Glutamatergic neuron (in vitro differentiated cells): ENCODE results near the gene PLEKHA6. TPM values are rescaled to one million over a fixed set of nuclear protein-coding genes. Genes with fewer than 3 reads are reported as not detected.

Experiments used
- DNase-seq: peaks from one replicate; pipeline ENCODE4 v3.0.0; 2022
- H3K27ac Mint-ChIP-seq: one replicate; pipeline ENCODE4 v1.8.0; 2020; ENCODE audit warnings: mild to moderate bottlenecking, mixed read lengths, inconsistent platforms; ENCODE audit not compliant: unreplicated experiment
- H3K27me3 Mint-ChIP-seq: one replicate; pipeline ENCODE4 v1.8.0; 2020; ENCODE audit warnings: mild to moderate bottlenecking, moderate library complexity, mixed read lengths, inconsistent platforms; ENCODE audit not compliant: unreplicated experiment
- H3K36me3 Mint-ChIP-seq: one replicate; pipeline ENCODE4 v1.8.0; 2020; ENCODE audit warnings: mild to moderate bottlenecking, mixed read lengths, inconsistent platforms; ENCODE audit not compliant: unreplicated experiment
- H3K4me1 Mint-ChIP-seq: one replicate; pipeline ENCODE4 v1.8.0; 2020; ENCODE audit warnings: mild to moderate bottlenecking, low read depth, mixed read lengths, inconsistent platforms; ENCODE audit not compliant: unreplicated experiment
- H3K4me3 Mint-ChIP-seq: one replicate; pipeline ENCODE4 v1.8.0; 2020; ENCODE audit warnings: mild to moderate bottlenecking, mixed read lengths, inconsistent platforms; ENCODE audit not compliant: unreplicated experiment
- H3K9me3 Mint-ChIP-seq: one replicate; pipeline ENCODE4 v1.8.0; 2020; ENCODE audit warnings: mild to moderate bottlenecking, moderate library complexity, mixed read lengths, inconsistent platforms; ENCODE audit not compliant: unreplicated experiment
- CTCF ChIP-seq: fragments of 200-600 bp; sonication (generic); IDR thresholded peaks from one replicate; pipeline ENCODE4 v1.5.0; 2021; ENCODE audit not compliant: partially characterized antibody, unreplicated experiment
- total RNA-seq: library from RNA; stranded (reverse); fragmentation: NEBNext Ultra II Directional; extraction: Animal tissue kit (Norgen Biotek cat#: 25700); gene quantifications from one replicate; pipeline ENCODE4 v1.2.1, GENCODE V29; 2021; ENCODE audit not compliant: unreplicated experiment

Gene PLEKHA6
- total RNA-seq, 1 donor from 2014 or later, result 72.7 TPM

DNA sequence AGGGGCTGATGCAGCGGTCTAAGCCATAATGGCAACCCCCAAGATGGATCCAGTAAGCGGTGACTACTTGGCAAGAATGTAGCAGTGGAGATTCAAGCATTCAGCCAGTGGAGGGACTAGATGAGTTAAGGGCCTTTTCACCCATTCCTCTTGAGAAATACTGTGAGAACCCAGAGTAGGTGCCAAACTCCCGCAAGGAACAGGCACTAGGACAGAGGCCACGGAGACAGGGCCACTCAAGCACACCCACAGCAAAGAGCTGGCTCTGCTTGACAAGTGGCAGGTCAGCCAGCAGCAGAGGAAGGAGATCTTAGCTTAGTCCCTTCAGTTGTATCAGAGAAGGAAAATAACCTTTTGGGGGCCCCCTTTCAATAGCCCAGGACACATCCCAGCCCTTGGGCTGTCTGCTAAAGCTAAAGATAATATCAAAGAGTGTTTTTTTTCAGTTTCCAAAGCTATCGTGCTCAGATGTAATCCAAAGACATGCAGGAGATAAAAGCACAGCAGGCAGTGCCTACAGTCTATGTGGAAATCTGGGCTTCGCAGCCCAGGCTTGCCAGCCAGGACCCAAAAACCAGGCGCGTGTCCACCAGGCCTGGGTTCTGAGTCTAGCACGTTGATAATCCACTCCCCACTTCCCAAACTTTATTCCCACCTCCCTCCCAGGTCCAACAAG lies 83.9 kb downstream of the PLEKHA6 start:
- peaks cover 32% of the 10 kb centered on the region for H3K4me1 Mint-ChIP-seq
- H3K4me3 Mint-ChIP-seq, result no peak overlapping the region
- H3K27me3 Mint-ChIP-seq, result peaks cover 6% of the 10 kb centered on the region
- peak overlapping the region; percentile 53 for H3K27ac Mint-ChIP-seq
- no peak for DNase-seq
- no peak for TF ChIP-seq CTCF
- H3K36me3 Mint-ChIP-seq, result peaks cover 14% of the 10 kb centered on the region
- peaks cover 16% of the 10 kb centered on the region for H3K9me3 Mint-ChIP-seq

- peaks cover 5% of the 10 kb centered on the region for H3K36me3 Mint-ChIP-seq
- peaks cover 14% of the 10 kb centered on the region for H3K9me3 Mint-ChIP-seq
- no peak for TF ChIP-seq CTCF
- H3K4me1 Mint-ChIP-seq, result peaks cover 26% of the 10 kb centered on the region
- peak overlapping the region; percentile 31 for H3K27ac Mint-ChIP-seq
- H3K4me3 Mint-ChIP-seq, result no peak overlapping the region
- no peak for DNase-seq
- H3K27me3 Mint-ChIP-seq, result peaks cover 6% of the 10 kb centered on the region
Measured at GRCh38 chr1:204274446-204274845, 85.3 kb downstream of the PLEKHA6 start.

DNA sequence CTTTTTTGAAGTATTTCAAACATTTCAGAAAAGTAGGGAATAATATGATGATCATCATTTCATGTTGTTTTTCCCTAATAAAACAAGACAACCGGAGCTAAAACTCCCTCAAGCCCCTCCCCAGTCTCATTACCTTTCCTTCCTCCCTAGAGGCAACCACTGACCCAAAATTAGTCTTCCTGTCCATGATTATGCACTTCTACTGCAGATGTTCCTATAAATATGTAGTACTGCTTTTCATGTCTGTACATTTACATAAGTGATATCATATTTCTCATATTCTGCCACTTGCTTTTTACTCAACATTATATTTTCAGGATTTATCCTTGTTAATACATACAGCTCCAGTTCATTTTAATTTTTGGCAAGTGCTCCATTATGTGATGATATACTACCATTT lies 87.2 kb downstream of the PLEKHA6 start:
- no peak overlapping the region for H3K27ac Mint-ChIP-seq
- H3K4me1 Mint-ChIP-seq, result peaks cover 32% of the 10 kb centered on the region
- TF ChIP-seq CTCF, result no peak
- H3K9me3 Mint-ChIP-seq, result peaks cover 10% of the 10 kb centered on the region
- no peak overlapping the region for H3K4me3 Mint-ChIP-seq
- H3K36me3 Mint-ChIP-seq, result peaks cover 5% of the 10 kb centered on the region
- H3K27me3 Mint-ChIP-seq, result peaks cover 6% of the 10 kb centered on the region
- no peak for DNase-seq

- Mint-ChIP-seq H3K9me3 (peaks cover 10% of the 10 kb centered on the region), H3K4me3 (no peak overlapping the region), H3K4me1 (peaks cover 36% of the 10 kb centered on the region), H3K27me3 (peaks cover 7% of the 10 kb centered on the region), H3K27ac (no peak overlapping the region), H3K36me3 (peaks cover 4% of the 10 kb centered on the region)
- no peak for TF ChIP-seq CTCF
- DNase-seq, result no peak
Measured at GRCh38 chr1:204271970-204272369, 87.8 kb downstream of the PLEKHA6 start.

- Mint-ChIP-seq H3K27ac (no peak overlapping the region), H3K36me3 (peaks cover 5% of the 10 kb centered on the region), H3K27me3 (peaks cover 5% of the 10 kb centered on the region), H3K4me3 (no peak overlapping the region), H3K9me3 (peaks cover 9% of the 10 kb centered on the region), H3K4me1 (peaks cover 36% of the 10 kb centered on the region)
- no peak for DNase-seq
- TF ChIP-seq CTCF, result no peak
Measured at GRCh38 chr1:204268101-204268500, 91.6 kb downstream of the PLEKHA6 start.
